Kidney epithelial cell (primary cell): ENCODE measurements around the gene UNC93A. TPM values are rescaled to one million over a fixed set of nuclear protein-coding genes. Genes with fewer than 3 reads are reported as not detected.
"Not testable (repeated sequence)": the region's sequence is repeated elsewhere in the genome, so short reads cannot be mapped to it uniquely, and the experiment has no call there.

ENCODE experiments used
- DNase-seq: peaks from one replicate; pipeline ENCODE4 v3.0.0-alpha.2; 2010; ENCODE audit warnings: low read depth
- H3K27me3 ChIP-seq: 2 replicates; pipeline ENCODE4 v1.6.0; 2011; ENCODE audit warnings: low read length; ENCODE audit not compliant: control insufficient read depth, insufficient read depth
- H3K36me3 ChIP-seq: 2 replicates; pipeline ENCODE4 v1.5.1; 2011; ENCODE audit warnings: low read length; ENCODE audit not compliant: control insufficient read depth, insufficient read depth
- H3K4me3 ChIP-seq: 2 replicates; pipeline ENCODE4 v1.5.1; 2011; ENCODE audit warnings: low read depth, mild to moderate bottlenecking, control low read depth, low read length
- CTCF ChIP-seq: IDR thresholded peaks from 2 replicates; pipeline ENCODE4 v1.5.1; 2011; ENCODE audit warnings: mild to moderate bottlenecking, moderate library complexity, low read length, control low read depth, inconsistent platforms; ENCODE audit not compliant: insufficient read depth, poor library complexity, severe bottlenecking
- total RNA-seq: library from RNA; depleted of rRNA; stranded (reverse); fragments of >200 nt; gene quantifications from 2 replicates; pipeline ENCODE4 v1.2.3, GENCODE V29; 2015

The UNC93A gene
- total RNA-seq, 1 donor from 2014 or later = not detected

DNA sequence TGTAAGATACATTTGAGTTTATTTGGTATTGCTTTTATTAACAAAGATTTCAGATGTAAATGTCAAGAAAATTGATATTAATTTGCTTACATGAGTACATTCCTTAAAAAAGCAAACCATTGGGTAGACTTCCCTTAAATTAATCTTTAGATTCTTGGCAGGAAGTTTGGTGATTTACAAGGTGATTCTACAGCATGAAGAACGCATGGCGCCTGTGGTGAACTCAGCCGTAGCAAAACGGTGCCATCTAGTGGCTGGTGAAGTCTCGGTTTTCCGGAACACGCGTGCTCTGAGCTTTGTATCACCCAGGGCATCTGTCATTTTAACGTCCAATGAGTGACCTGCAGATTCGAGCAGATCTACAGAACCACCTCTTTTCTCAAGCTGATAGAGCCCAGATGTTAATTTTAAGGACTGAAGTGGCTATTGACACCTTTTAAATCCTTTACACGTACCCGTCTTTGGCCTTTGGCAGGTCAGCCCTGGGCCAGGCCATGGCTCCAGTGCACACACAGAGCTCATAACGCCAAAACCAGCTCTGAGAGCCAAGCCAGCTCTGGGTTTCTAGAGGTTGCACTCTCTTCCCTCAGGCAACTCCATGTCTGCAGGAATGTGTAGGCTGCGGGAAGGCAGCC is 2.4 kb upstream of the UNC93A start:
- not testable (repeated sequence) for H3K4me3 ChIP-seq, H3K27me3 ChIP-seq, H3K36me3 ChIP-seq, DNase-seq
- peak; percentile 43 for TF ChIP-seq CTCF

- not testable (repeated sequence) for H3K4me3 ChIP-seq, H3K27me3 ChIP-seq, H3K36me3 ChIP-seq, DNase-seq
Observed at GRCh38 chr6:167289291-167289690, 1.8 kb upstream of the UNC93A start.

- no peak for DNase-seq
- H3K4me3 ChIP-seq = no peak overlapping the region
- TF ChIP-seq CTCF = no peak
- H3K36me3 ChIP-seq = no peaks in the 10 kb centered on the region
- no peaks in the 10 kb centered on the region for H3K27me3 ChIP-seq
Observed at GRCh38 chr6:167291623-167292300, 647 bp downstream of the UNC93A start.

DNA sequence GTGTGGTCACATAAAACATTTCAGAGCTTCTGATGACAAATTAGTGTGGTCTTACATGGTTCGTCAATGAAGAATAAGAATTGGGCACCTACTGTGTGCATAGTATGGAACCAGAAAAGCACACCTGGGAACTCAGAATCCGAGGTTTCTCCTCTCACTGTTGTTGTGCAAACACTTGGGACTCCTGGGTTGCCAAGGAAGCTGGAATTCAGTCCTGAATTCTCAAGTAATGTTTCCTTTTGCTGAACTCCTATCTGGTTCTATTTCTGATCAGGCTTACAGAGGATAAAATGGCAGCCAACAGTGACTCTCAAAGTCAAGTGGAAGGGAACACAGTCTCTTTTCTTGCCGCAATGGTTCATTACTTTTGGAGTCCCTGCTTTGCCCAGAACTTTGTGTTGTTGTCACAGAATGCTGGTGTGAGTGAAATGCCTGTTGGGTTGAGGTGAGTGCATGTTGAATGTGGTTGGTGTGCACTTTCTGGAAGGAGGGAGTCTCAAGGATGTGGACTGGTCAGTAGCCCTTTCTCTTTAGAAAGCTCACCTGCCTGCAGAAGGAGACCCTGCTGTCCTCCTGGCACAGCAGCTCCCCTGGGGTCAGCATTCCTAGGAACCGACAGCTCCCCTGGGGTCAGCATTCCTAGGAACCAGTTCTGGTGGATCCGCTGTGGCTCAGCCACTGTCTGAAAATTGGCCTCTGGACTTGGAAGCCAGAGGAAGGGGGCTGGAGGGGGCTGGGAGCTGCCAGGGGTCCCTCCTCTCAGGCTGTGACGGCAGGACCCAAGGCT is 1.4 kb downstream of the UNC93A start:
- H3K27me3 ChIP-seq = no peaks in the 10 kb centered on the region
- no peak overlapping the region for H3K4me3 ChIP-seq
- no peak for DNase-seq
- H3K36me3 ChIP-seq = no peaks in the 10 kb centered on the region
- TF ChIP-seq CTCF = no peak

DNA sequence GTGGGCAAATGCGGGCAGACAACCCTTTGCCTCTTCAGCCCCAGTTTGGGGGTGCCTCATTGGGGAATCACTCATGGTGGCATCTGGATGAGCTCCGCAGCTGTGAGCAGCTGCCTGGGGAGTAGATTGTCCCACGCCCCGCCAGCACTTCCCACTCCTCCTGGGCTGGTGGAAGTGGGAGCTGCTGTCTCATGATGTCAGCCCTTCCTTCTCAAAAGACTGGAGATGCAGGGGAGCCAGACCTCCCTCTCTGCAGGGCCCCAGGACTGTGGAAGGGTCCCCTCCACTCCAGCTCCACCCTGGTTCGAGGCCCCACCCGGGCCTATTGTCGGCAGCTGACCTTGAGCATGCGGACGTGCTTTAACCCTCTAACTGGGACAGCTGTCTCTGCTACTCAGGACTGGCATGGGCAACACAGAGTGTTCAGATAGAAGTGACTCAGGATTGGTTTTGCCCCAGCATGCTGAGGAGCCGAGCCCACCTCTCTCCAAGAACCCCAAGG is 2.0 kb downstream of the UNC93A start:
- DNase-seq = no peak
- TF ChIP-seq CTCF = no peak
- Histone ChIP-seq H3K36me3 (no peaks in the 10 kb centered on the region), H3K4me3 (no peak overlapping the region), H3K27me3 (no peaks in the 10 kb centered on the region)

GRCh38 chr6:167293590-167294091 is 2.5 kb downstream of the UNC93A start:
- no peaks in the 10 kb centered on the region for H3K27me3 ChIP-seq
- no peak overlapping the region for H3K4me3 ChIP-seq
- H3K36me3 ChIP-seq = no peaks in the 10 kb centered on the region
- no peak for DNase-seq
- TF ChIP-seq CTCF = no peak
